Peyer's patch (tissue), 4 donors: ENCODE data around the gene OR2T8.

Experiments used
- CTCF ChIP-seq, 6 experiments: fragments of 450-650 bp in 4 of 6; fragments of 200-600 bp in 2 of 6; sonication (generic) in 1 of 6; IDR thresholded peaks; one replicate each; pipeline ENCODE4 v1.5.1; 2017 to 2019; ENCODE audit warnings: antibody characterized with exemption in 6 of 6, mild to moderate bottlenecking in 3 of 6, moderate library complexity in 1 of 6
- POLR2A ChIP-seq, 2 donors: fragments of 450-650 bp; IDR thresholded peaks; one replicate each; pipeline ENCODE4 v1.5.1; 2017; ENCODE audit warnings: antibody characterized with exemption in 2 of 2, mild to moderate bottlenecking in 2 of 2, moderate library complexity in 2 of 2

- TF ChIP-seq POLR2A (IDR thresholded peaks at IDR 0.05) (no peak), CTCF (IDR thresholded peaks at IDR 0.05) (no peak)
Observed at GRCh38 chr1:247935781-247936180, 15.7 kb downstream of the OR2T8 start.
